Endothelial cell of umbilical vein (primary cell): ENCODE data around the gene ZSCAN5B. TPM values are rescaled to one million over a fixed set of nuclear protein-coding genes. Genes with fewer than 3 reads are reported as not detected.
A peak's percentile ranks its signal among the peaks of the same experiment; 100 is the strongest.

Experiments
- BruUV-seq: library from RNA; stranded (reverse); fragments of 400-500 nt; replicated peaks from 2 replicates; lab custom pipeline; 2021; lab: Mats Ljungman, UMichigan
- CTCF ChIA-PET: fragments of 300-600, 350-600 bp; sonication (Branson Sonifier 250); formaldehyde crosslinking; loops from one replicate; lab custom pipeline; 2021; ENCODE audit warnings: antibody characterized with exemption, inconsistent platforms; lab: Charles Lee
- POLR2A ChIA-PET: fragments of 300-600, 350-600 bp; sonication (Branson Sonifier 250); formaldehyde crosslinking; loops from one replicate; lab custom pipeline; 2021; ENCODE audit warnings: antibody characterized with exemption, inconsistent platforms; lab: Charles Lee
- DNase-seq: peaks from one replicate; pipeline ENCODE4 v3.0.0-alpha.2; 2011; ENCODE audit warnings: low read depth, low spot score
- FAIRE-seq: peaks from 2 replicates; lab custom pipeline; 2011; peaks lifted over from hg19 to GRCh38; lab: Jason Lieb, UNC
- H2AFZ ChIP-seq: 2 replicates; pipeline ENCODE4 v1.6.0; 2012; ENCODE audit warnings: low read depth, low read length, control low read depth, inconsistent platforms
- H3K27ac ChIP-seq: 2 replicates; pipeline ENCODE4 v1.5.1; 2011; ENCODE audit warnings: low read depth, mild to moderate bottlenecking, control low read depth, low read length, moderate library complexity; ENCODE audit not compliant: insufficient read depth
- H3K27me3 ChIP-seq, 2 experiments: 2 replicates each; pipeline versions ENCODE4 v1.6.0 to v1.6.1; 2011; ENCODE audit warnings: low read length in 2 of 2, mixed read lengths in 1 of 2; ENCODE audit not compliant: control insufficient read depth in 2 of 2, insufficient read depth in 2 of 2
- H3K36me3 ChIP-seq, 2 experiments: 2 replicates in 1 of 2; 3 replicates in 1 of 2; pipeline ENCODE4 v1.5.1; 2011; ENCODE audit warnings: low read length in 2 of 2, mild to moderate bottlenecking in 1 of 2, moderate library complexity in 1 of 2; ENCODE audit not compliant: control insufficient read depth in 2 of 2, insufficient read depth in 2 of 2; ENCODE audit errors: extremely low read depth in 1 of 2
- H3K4me1 ChIP-seq: 3 replicates; pipeline ENCODE4 v1.5.1; 2011; ENCODE audit warnings: mild to moderate bottlenecking, low read length; ENCODE audit not compliant: control insufficient read depth, insufficient read depth; ENCODE audit errors: extremely low read depth
- H3K4me2 ChIP-seq: 2 replicates; pipeline ENCODE4 v1.6.1; 2011; ENCODE audit warnings: low read length, control low read depth, mixed read lengths; ENCODE audit not compliant: insufficient read depth
- H3K4me3 ChIP-seq, 3 experiments: fragments of 200-600 bp in 1 of 3; sonication (generic), shearing (Covaris generic) in 1 of 3; replicated peaks in 1 of 3; 2 replicates each; pipeline ENCODE4 v1.5.1; 2011 to 2016; ENCODE audit warnings: control low read depth in 3 of 3, low read length in 3 of 3, mild to moderate bottlenecking in 2 of 3, inconsistent platforms in 1 of 3, low read depth in 1 of 3, moderate library complexity in 1 of 3; ENCODE audit not compliant: insufficient read depth in 1 of 3
- H3K79me2 ChIP-seq: 2 replicates; pipeline ENCODE4 v1.6.0; 2012; ENCODE audit warnings: low read length, inconsistent platforms; ENCODE audit not compliant: control insufficient read depth, insufficient read depth
- H3K9ac ChIP-seq: replicated peaks from 2 replicates; pipeline ENCODE3; 2011; ENCODE audit warnings: low read length, control low read depth; ENCODE audit not compliant: insufficient read depth; ENCODE audit errors: extremely low read depth
- H3K9me1 ChIP-seq: replicated peaks from 3 replicates; pipeline ENCODE4 v1.6.0; 2011; ENCODE audit warnings: mild to moderate bottlenecking, low read length; ENCODE audit not compliant: control insufficient read depth, insufficient read depth; ENCODE audit errors: extremely low read depth
- H3K9me3 ChIP-seq: replicated peaks from 2 replicates; pipeline ENCODE4 v1.5.1; 2012; ENCODE audit warnings: low read length, inconsistent platforms; ENCODE audit not compliant: control insufficient read depth, insufficient read depth
- H4K20me1 ChIP-seq: replicated peaks from 2 replicates; pipeline ENCODE3; 2011; ENCODE audit warnings: mild to moderate bottlenecking, low read length; ENCODE audit not compliant: control insufficient read depth, insufficient read depth; ENCODE audit errors: extremely low read depth
- EZH2 ChIP-seq: IDR thresholded peaks from 2 replicates; pipeline ENCODE4 v1.6.1; 2012; ENCODE audit warnings: borderline replicate concordance, low read depth, mild to moderate bottlenecking, moderate library complexity, low read length, inconsistent platforms; ENCODE audit not compliant: severe bottlenecking
- FOS ChIP-seq: IDR thresholded peaks from 2 replicates; pipeline ENCODE4 v1.6.1; 2011; ENCODE audit warnings: mild to moderate bottlenecking, low read length, moderate library complexity, borderline replicate concordance; ENCODE audit not compliant: insufficient read depth
- GATA2 ChIP-seq: IDR thresholded peaks from 2 replicates; pipeline ENCODE4 v1.7.0; 2011; ENCODE audit warnings: low read depth, mild to moderate bottlenecking, moderate library complexity, mixed read lengths, low read length; ENCODE audit not compliant: insufficient read length, insufficient read depth
- MYC ChIP-seq: IDR thresholded peaks from one replicate; pipeline ENCODE4 v1.6.1; 2011; ENCODE audit warnings: mild to moderate bottlenecking, low read depth, low read length
- dilution Hi-C: fragments of 300-500 bp; cut with MboI; formaldehyde crosslinking; loops from one replicate; pipeline ENCODE4 v1.15.0; 2019; ENCODE audit warnings: low sequenced_read_pairs; ENCODE audit not compliant: extremely low pct_ligation_motif_present
- intact Hi-C: fragments of 100-400 bp; cut with micrococcal nuclease; formaldehyde crosslinking; loops from one replicate; pipeline ENCODE4 v1.10.0; 2022
- polyA plus RNA-seq, 4 experiments: library from polyadenylated mRNA; depleted of rRNA in 3 of 4; stranded (reverse) in 3 of 4; unstranded in 1 of 4; fragments of >200 nt; gene quantifications; 2 replicates each; pipeline versions ENCODE4 v1.2.1 to v1.2.3, GENCODE V29; 2011 to 2012; ENCODE audit warnings: missing spikeins in 1 of 4
- total RNA-seq: library from RNA; stranded (reverse); gene quantifications from 2 replicates; pipeline ENCODE4 v1.2.3, GENCODE V29; 2021
- TF ChIP-seq, protein P1 (sequence below): IDR thresholded peaks from 2 replicates; pipeline ENCODE4 v1.6.1; 2011; ENCODE audit not compliant: insufficient read depth, insufficient read length
- TF ChIP-seq, protein P2 (sequence below), 2 donors: IDR thresholded peaks; 1 replicate in 1 of 2; 2 replicates in 1 of 2; pipeline ENCODE4 v1.5.1; 2011; ENCODE audit warnings: low read length in 2 of 2, mild to moderate bottlenecking in 2 of 2, moderate library complexity in 2 of 2, control low read depth in 1 of 2, inconsistent platforms in 1 of 2, low read depth in 1 of 2; ENCODE audit not compliant: insufficient read depth in 1 of 2; ENCODE audit errors: extremely low read depth in 1 of 2

The ZSCAN5B gene
- total and polyA plus RNA-seq, 2 donors (not counting 3 experiments of a cell fraction or from before 2014, with no cell fraction given) = 0.07 TPM; not detected in 1

DNA sequence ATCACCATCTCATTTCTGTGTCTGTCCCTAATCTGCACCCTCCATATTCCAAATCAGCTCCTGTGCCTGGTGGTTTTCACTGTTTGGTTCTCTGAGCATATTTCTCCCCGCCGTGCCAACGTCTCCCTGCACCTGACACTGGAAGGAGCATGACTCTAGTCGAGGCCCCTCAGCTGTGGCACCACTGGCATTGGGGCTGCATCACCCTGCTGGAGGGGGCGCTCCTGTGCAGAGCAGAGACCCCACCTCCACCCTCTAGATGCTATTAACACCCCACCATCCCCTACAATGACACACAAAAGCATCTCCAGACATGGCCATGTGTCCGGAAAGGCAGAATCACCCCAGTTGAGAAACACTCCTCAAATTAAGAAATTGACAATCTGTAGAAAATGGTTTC is 25.3 kb upstream of the ZSCAN5B start:
- no peaks in the 10 kb centered on the region for H3K4me1 ChIP-seq
- no peaks in the 10 kb centered on the region for H4K20me1 ChIP-seq
- H3K36me3 ChIP-seq = no peaks in the 10 kb centered on the region
- CTCF ChIA-PET = no interaction called here
- H3K27ac ChIP-seq = no peak overlapping the region
- no peak overlapping the region for H3K4me3 ChIP-seq
- no TSS peak for BruUV-seq
- H3K4me2 ChIP-seq = no peak overlapping the region
- DNase-seq (no peak), FAIRE-seq (no peak)
- H3K9me1 ChIP-seq = no peaks in the 10 kb centered on the region
- H3K9ac ChIP-seq = no peak overlapping the region
- POLR2A ChIA-PET = no interaction called here
- no peak overlapping the region for H2AFZ ChIP-seq
- no peaks in the 10 kb centered on the region for H3K9me3 ChIP-seq
- dilution Hi-C loops (no loop called here), intact Hi-C loops (no loop called here)
- TF ChIP-seq, protein P1, sequence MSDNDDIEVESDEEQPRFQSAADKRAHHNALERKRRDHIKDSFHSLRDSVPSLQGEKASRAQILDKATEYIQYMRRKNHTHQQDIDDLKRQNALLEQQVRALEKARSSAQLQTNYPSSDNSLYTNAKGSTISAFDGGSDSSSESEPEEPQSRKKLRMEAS = no peak
- TF ChIP-seq GATA2 = no peak
- no peak for TF ChIP-seq EZH2
- no peak for TF ChIP-seq FOS
- H3K79me2 ChIP-seq = no peaks in the 10 kb centered on the region
- H3K27me3 ChIP-seq = no peaks in the 10 kb centered on the region

DNA sequence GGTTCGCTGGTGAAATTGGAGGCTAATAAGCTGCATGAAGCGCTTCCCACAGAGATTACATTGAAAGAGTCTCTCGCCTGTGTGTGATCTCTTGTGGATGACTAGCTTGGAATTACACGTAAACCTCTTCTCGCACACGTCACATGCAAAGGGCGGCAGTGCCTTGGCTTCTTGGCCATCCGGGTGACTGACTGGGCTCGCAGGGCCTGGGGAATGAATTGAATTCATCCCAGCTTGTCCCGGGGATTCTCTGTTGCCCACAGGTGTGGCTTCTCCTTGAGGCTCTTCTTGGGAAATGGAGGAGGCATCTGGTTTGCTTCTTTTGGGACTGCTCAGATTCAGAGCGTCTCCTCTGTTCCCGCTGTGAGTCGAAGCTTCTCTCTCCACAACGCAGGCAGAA is 24.3 kb upstream of the ZSCAN5B start:
- intact Hi-C loops = no loop called here
- Histone ChIP-seq H3K9ac (no peak overlapping the region), H3K79me2 (no peaks in the 10 kb centered on the region), H3K4me3 (no peak overlapping the region), H3K27me3 (no peaks in the 10 kb centered on the region), H3K27ac (no peak overlapping the region), H3K9me3 (no peaks in the 10 kb centered on the region), H3K4me2 (no peak overlapping the region), H3K4me1 (peaks cover 4% of the 10 kb centered on the region), H3K36me3 (no peaks in the 10 kb centered on the region), H4K20me1 (no peaks in the 10 kb centered on the region), H3K9me1 (no peaks in the 10 kb centered on the region), H2AFZ (no peak overlapping the region)
- BruUV-seq = no TSS peak
- no peak for FAIRE-seq
- DNase-seq = no peak
- TF ChIP-seq MYC (no peak), FOS (no peak)
- TF ChIP-seq, protein P2, sequence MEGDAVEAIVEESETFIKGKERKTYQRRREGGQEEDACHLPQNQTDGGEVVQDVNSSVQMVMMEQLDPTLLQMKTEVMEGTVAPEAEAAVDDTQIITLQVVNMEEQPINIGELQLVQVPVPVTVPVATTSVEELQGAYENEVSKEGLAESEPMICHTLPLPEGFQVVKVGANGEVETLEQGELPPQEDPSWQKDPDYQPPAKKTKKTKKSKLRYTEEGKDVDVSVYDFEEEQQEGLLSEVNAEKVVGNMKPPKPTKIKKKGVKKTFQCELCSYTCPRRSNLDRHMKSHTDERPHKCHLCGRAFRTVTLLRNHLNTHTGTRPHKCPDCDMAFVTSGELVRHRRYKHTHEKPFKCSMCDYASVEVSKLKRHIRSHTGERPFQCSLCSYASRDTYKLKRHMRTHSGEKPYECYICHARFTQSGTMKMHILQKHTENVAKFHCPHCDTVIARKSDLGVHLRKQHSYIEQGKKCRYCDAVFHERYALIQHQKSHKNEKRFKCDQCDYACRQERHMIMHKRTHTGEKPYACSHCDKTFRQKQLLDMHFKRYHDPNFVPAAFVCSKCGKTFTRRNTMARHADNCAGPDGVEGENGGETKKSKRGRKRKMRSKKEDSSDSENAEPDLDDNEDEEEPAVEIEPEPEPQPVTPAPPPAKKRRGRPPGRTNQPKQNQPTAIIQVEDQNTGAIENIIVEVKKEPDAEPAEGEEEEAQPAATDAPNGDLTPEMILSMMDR (IDR thresholded peaks at IDR 0.05; ENCODE audit: extremely low read depth in 1 of 2, insufficient read depth in 1 of 2, low read depth in 1 of 2, low read length in 2 of 2) = peak in 1 of 2 donors; percentile 1
- dilution Hi-C loops = no loop called here
- ChIA-PET CTCF (interaction anchor here (0.9 to 1.5 kb wide), 8 partner anchors 31 to 156 kb away, joined by 3 to 6 read pairs (median 4); no protein-coding TSS in a partner anchor), POLR2A (no interaction called here)
